Peyer's patch (tissue), 4 donors: ENCODE results near the gene CMTM6.

Experiments
- CTCF ChIP-seq, 6 experiments: fragments of 450-650 bp in 4 of 6; fragments of 200-600 bp in 2 of 6; sonication (generic) in 1 of 6; IDR thresholded peaks; one replicate each; pipeline ENCODE4 v1.5.1; 2017 to 2019; ENCODE audit warnings: antibody characterized with exemption in 6 of 6, mild to moderate bottlenecking in 3 of 6, moderate library complexity in 1 of 6
- POLR2A ChIP-seq, 2 donors: fragments of 450-650 bp; IDR thresholded peaks; one replicate each; pipeline ENCODE4 v1.5.1; 2017; ENCODE audit warnings: antibody characterized with exemption in 2 of 2, mild to moderate bottlenecking in 2 of 2, moderate library complexity in 2 of 2

DNA sequence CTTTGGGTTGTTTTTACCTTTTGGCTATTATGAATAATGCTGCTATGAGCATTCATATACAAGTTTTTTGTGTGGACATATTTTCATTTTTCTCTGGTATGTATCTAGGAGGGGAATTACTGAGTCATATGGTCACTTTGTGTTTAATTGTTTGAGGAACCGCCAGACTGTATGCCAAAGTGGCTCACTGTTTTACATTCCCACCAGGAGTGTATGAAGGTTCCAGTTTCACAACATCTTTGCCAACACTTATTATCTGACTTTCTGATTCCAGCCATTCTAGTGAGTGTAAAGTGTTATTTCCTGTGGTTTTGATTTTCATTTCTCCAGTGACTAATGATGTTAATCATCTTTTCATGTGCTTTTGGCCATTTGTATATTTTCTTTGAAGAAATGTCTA is 59.2 kb downstream of the CMTM6 start:
- TF ChIP-seq POLR2A (IDR thresholded peaks at IDR 0.05) (no peak), CTCF (IDR thresholded peaks at IDR 0.05) (no peak)
